GM12891 (cell line): ENCODE results near the gene MMEL1.

Source experiments
- DNase-seq: peaks from one replicate; pipeline ENCODE4 v3.0.0; 2011; ENCODE audit warnings: low spot score; ENCODE audit not compliant: insufficient read length
- FAIRE-seq: peaks from 2 replicates; lab custom pipeline; 2011; peaks lifted over from hg19 to GRCh38; lab: Jason Lieb, UNC
- PAX5 ChIP-seq: IDR thresholded peaks from 2 replicates; pipeline ENCODE4 v1.6.1; 2011; ENCODE audit warnings: low read length, moderate library complexity, mild to moderate bottlenecking; ENCODE audit not compliant: insufficient read depth, severe bottlenecking
- POLR2A ChIP-seq: IDR thresholded peaks from 2 replicates; pipeline ENCODE4 v1.6.1; 2011; ENCODE audit warnings: low read depth, low read length, control low read depth
- POLR2AphosphoS5 ChIP-seq: IDR thresholded peaks from 2 replicates; pipeline ENCODE4 v1.6.1; 2011; ENCODE audit warnings: low read depth, low read length, control low read depth
- POU2F2 ChIP-seq: IDR thresholded peaks from 2 replicates; pipeline ENCODE4 v1.6.1; 2011; ENCODE audit warnings: low read depth, mild to moderate bottlenecking, control low read depth, low read length, moderate library complexity
- SPI1 ChIP-seq: IDR thresholded peaks from 2 replicates; pipeline ENCODE4 v1.6.1; 2011; ENCODE audit warnings: low read depth, low read length, control low read depth
- TAF1 ChIP-seq: IDR thresholded peaks from 2 replicates; pipeline ENCODE4 v1.6.1; 2011; ENCODE audit warnings: low read depth, low read length, control low read depth

MMEL1 gene

DNA sequence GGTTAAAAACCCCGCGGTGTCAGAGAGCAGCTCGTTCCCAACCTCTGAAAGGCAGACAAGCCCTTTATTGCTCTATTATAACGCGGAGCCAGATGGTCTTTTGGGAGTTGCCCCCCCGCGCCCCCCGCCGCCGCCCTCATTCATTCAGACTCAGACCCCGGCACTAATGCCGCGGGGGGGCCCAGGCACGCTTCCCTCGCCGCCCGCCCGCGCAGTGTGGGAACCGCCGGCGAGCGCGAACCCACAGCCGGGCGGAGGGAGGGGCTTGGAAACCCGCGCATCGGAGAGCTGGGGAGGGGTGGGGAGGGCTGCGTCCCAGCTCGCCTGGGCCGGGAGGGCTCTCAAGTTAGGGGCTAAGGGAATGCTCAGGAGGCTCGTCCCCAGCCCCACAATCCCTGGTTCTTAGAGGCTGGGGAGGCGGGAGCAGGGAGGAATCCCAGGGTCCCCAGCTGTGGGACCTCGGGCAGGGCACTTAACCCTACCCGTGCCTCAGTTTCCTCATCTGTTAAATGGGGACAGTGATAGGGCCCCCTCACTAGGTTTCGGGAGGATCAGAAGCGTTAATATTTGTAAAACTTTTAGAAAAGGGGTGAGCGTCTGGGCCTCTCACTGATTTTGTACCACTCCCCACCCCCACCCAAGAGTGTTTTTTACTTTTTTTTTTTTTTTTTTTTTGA lies 91.9 kb downstream of the MMEL1 start:
- FAIRE-seq, result no peak
- TF ChIP-seq POU2F2, result no peak
- TF ChIP-seq PAX5, result no peak
- no peak for TF ChIP-seq POLR2AphosphoS5
- no peak for TF ChIP-seq SPI1
- no peak for TF ChIP-seq TAF1
- TF ChIP-seq POLR2A, result no peak
- no peak for DNase-seq
